ENCODE measurements around the gene PITHD1. TPM values are rescaled to one million over a fixed set of nuclear protein-coding genes. Genes with fewer than 3 reads are reported as not detected.
A peak's percentile ranks its signal among the peaks of the same experiment; 100 is the strongest.

The PITHD1 gene
- total and polyA plus RNA-seq, 2 donors (not counting 3 experiments of a cell fraction or from before 2014, with no cell fraction given): 35.8 to 43.1 TPM

- H3K27me3 ChIP-seq (ENCODE audit: control insufficient read depth in 2 of 2, insufficient read depth in 2 of 2, low read length in 2 of 2): no peaks in the 10 kb centered on the region
- no peak overlapping the region for H3K27ac ChIP-seq (ENCODE audit: insufficient read depth, low read depth, low read length)
- TF ChIP-seq EZH2 (IDR thresholded peaks at IDR 0.05; ENCODE audit: borderline replicate concordance, low read depth, low read length, severe bottlenecking) (no peak), MYC (IDR thresholded peaks at IDR 0.05; ENCODE audit: low read depth, low read length) (no peak), FOS (IDR thresholded peaks at IDR 0.05; ENCODE audit: borderline replicate concordance, insufficient read depth, low read length) (no peak), GATA2 (IDR thresholded peaks at IDR 0.05; ENCODE audit: insufficient read depth, insufficient read length, low read depth, low read length) (no peak), MAX (IDR thresholded peaks at IDR 0.05; ENCODE audit: insufficient read depth, insufficient read length) (no peak)
- no peaks in the 10 kb centered on the region for H3K36me3 ChIP-seq (ENCODE audit: control insufficient read depth in 2 of 2, extremely low read depth in 1 of 2, insufficient read depth in 2 of 2, low read length in 2 of 2)
- no peak overlapping the region for H2AFZ ChIP-seq (ENCODE audit: low read depth, low read length)
- ChIA-PET CTCF (interaction anchor here (2.4 kb wide), 1 partner anchor 140 kb away, joined by 7 read pairs; no protein-coding TSS in a partner anchor), POLR2A (no interaction called here)
- no peaks in the 10 kb centered on the region for H4K20me1 ChIP-seq (replicated peaks; ENCODE audit: control insufficient read depth, extremely low read depth, insufficient read depth, low read length)
- no peak for FAIRE-seq
- DNase-seq (ENCODE audit: low read depth, low spot score): no peak
- H3K9ac ChIP-seq (replicated peaks; ENCODE audit: extremely low read depth, insufficient read depth, low read length): no peak overlapping the region
- H3K4me3 ChIP-seq (replicated peaks in 1 of 3; ENCODE audit: insufficient read depth in 1 of 3, low read depth in 1 of 3, low read length in 3 of 3): no peak overlapping the region
- H3K4me1 ChIP-seq (ENCODE audit: control insufficient read depth, extremely low read depth, insufficient read depth, low read length): peaks cover 24% of the 10 kb centered on the region
- no peaks in the 10 kb centered on the region for H3K9me1 ChIP-seq (replicated peaks; ENCODE audit: control insufficient read depth, extremely low read depth, insufficient read depth, low read length)
- no TSS peak for BruUV-seq (replicated peaks)
- H3K9me3 ChIP-seq (replicated peaks; ENCODE audit: control insufficient read depth, insufficient read depth, low read length): no peaks in the 10 kb centered on the region
- H3K79me2 ChIP-seq (ENCODE audit: control insufficient read depth, insufficient read depth, low read length): peaks cover 22% of the 10 kb centered on the region
- H3K4me2 ChIP-seq (ENCODE audit: insufficient read depth, low read length): no peak overlapping the region
- dilution Hi-C loops (cut with MboI; ENCODE audit: extremely low pct_ligation_motif_present, low sequenced_read_pairs) (no loop called here), intact Hi-C loops (cut with micrococcal nuclease) (no loop called here)
Measured at GRCh38 chr1:23776217-23776616, 2.0 kb upstream of the PITHD1 start.

- no peak overlapping the region for H3K9ac ChIP-seq (replicated peaks; ENCODE audit: extremely low read depth, insufficient read depth, low read length)
- H3K79me2 ChIP-seq (ENCODE audit: control insufficient read depth, insufficient read depth, low read length): peaks cover 38% of the 10 kb centered on the region
Measured at GRCh38 chr1:23779826-23780371, 1.7 kb downstream of the PITHD1 start.

More at GRCh38 chr1:23779826-23780371, 1.7 kb downstream of the PITHD1 start:
- H3K27me3 ChIP-seq (ENCODE audit: control insufficient read depth in 2 of 2, insufficient read depth in 2 of 2, low read length in 2 of 2): no peaks in the 10 kb centered on the region
- ChIA-PET POLR2A (interaction anchor here (0.5 to 3.0 kb wide), 5 partner anchors 10 to 157 kb away, joined by 3 to 16 read pairs (median 4); partner anchors contain the start of gene RPL11), CTCF (interaction anchor here (1.0 to 2.6 kb wide), 6 partner anchors 9 to 137 kb away, joined by 4 to 14 read pairs (median 6); no protein-coding TSS in a partner anchor)
- intact Hi-C loops (cut with micrococcal nuclease) (no loop called here), dilution Hi-C loops (cut with MboI; ENCODE audit: extremely low pct_ligation_motif_present, low sequenced_read_pairs) (no loop called here)
- BruUV-seq (replicated peaks): no TSS peak
- H3K4me2 ChIP-seq (ENCODE audit: insufficient read depth, low read length): peak overlapping the region; percentile 93
- H2AFZ ChIP-seq (ENCODE audit: low read depth, low read length): no peak overlapping the region
- DNase-seq (ENCODE audit: low read depth, low spot score) (peak; percentile 24), FAIRE-seq (peak; percentile 60)
- no peaks in the 10 kb centered on the region for H4K20me1 ChIP-seq (replicated peaks; ENCODE audit: control insufficient read depth, extremely low read depth, insufficient read depth, low read length)
- H3K4me1 ChIP-seq (ENCODE audit: control insufficient read depth, extremely low read depth, insufficient read depth, low read length): peaks cover 24% of the 10 kb centered on the region
- peaks cover 0 to 3% of the 10 kb centered on the region in 2 experiments for H3K36me3 ChIP-seq (ENCODE audit: control insufficient read depth in 2 of 2, extremely low read depth in 1 of 2, insufficient read depth in 2 of 2, low read length in 2 of 2)
- H3K27ac ChIP-seq (ENCODE audit: insufficient read depth, low read depth, low read length): peak overlapping the region; percentile 45
- TF ChIP-seq GATA2 (IDR thresholded peaks at IDR 0.05; ENCODE audit: insufficient read depth, insufficient read length, low read depth, low read length) (no peak), CTCF (IDR thresholded peaks at IDR 0.05; ENCODE audit: extremely low read depth in 1 of 2, insufficient read depth in 1 of 2, low read depth in 1 of 2, low read length in 2 of 2) (no peak), MAX (IDR thresholded peaks at IDR 0.05; ENCODE audit: insufficient read depth, insufficient read length) (no peak), POLR2A (IDR thresholded peaks at IDR 0.05; ENCODE audit: low read depth, low read length) (no peak), FOS (IDR thresholded peaks at IDR 0.05; ENCODE audit: borderline replicate concordance, insufficient read depth, low read length) (peak; percentile 72), EZH2 (IDR thresholded peaks at IDR 0.05; ENCODE audit: borderline replicate concordance, low read depth, low read length, severe bottlenecking) (no peak), MYC (IDR thresholded peaks at IDR 0.05; ENCODE audit: low read depth, low read length) (no peak), POLR2AphosphoS5 (IDR thresholded peaks at IDR 0.05; ENCODE audit: insufficient read depth, low read depth, low read length) (no peak), JUN (IDR thresholded peaks at IDR 0.05; ENCODE audit: borderline replicate concordance, insufficient read depth, insufficient read length, low read depth) (peak; percentile 60)
- H3K9me3 ChIP-seq (replicated peaks; ENCODE audit: control insufficient read depth, insufficient read depth, low read length): no peaks in the 10 kb centered on the region
- peak overlapping the region in 1 of 3 experiments; percentile 68 for H3K4me3 ChIP-seq (replicated peaks in 1 of 3; ENCODE audit: insufficient read depth in 1 of 3, low read depth in 1 of 3, low read length in 3 of 3)
- no peaks in the 10 kb centered on the region for H3K9me1 ChIP-seq (replicated peaks; ENCODE audit: control insufficient read depth, extremely low read depth, insufficient read depth, low read length)
